GM12892 (cell line): ENCODE results near the gene SLC4A3.

ENCODE experiments used
- POLR2A ChIP-seq: IDR thresholded peaks from 2 replicates; pipeline ENCODE4 v1.6.1; 2011; ENCODE audit warnings: low read depth, low read length, control low read depth
- TAF1 ChIP-seq: IDR thresholded peaks from 2 replicates; pipeline ENCODE4 v1.6.1; 2011; ENCODE audit warnings: low read depth, mild to moderate bottlenecking, control low read depth, low read length, borderline replicate concordance

DNA sequence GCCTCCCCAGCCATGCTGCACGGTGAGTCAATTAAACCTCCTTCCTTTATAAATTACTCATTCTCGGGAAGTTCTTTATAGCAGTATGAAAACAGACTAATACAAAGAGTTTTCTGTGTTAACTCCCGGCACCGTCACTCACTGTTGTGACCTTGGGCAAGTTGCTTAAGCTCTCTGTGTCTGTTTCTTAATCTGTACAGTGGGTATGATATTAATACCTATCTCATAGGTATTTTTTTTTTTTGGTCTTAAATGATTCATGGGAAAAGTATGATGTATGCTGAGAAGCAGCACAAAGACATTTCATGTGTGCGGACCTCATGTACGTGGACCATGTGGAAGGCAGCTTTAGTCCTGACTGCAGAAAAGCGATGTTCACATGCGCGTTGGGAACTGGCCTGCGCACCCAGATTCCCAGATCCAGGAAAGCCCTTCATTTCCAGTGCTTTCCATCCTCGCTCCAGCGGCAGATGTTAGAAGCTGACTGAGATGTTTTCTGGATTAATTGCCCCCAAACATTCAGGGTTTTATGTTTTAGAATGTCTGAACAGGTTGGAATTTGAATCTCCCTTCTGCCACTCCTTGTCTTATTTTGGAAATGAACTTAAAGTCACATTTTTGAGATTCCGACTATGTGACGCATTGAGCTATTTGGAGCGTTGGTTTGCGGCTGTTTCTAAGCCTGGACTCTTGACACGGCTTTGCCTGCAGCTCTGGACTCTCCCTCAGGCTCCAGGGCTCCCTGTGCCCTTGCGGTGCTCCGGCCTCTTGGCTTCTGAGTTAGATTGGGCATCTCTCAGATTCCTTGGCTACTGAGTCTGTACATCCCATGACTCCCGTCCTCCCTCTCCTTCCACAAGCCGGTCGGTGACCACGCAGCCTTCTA, 61.4 kb downstream of the SLC4A3 start:
- TF ChIP-seq POLR2A, result no peak
- TF ChIP-seq TAF1, result no peak
